NCI-H187 treated with DMSO at 0.1 percent for 48 hours (cell line): ENCODE measurements around the gene ZNF385B.
"Not testable (repeated sequence)": the region's sequence is repeated elsewhere in the genome, so short reads cannot be mapped to it uniquely, and the experiment has no call there.

Experiments
- DNase-seq: peaks from one replicate; lab custom pipeline; 2025; lab: John Stamatoyannopoulos, UW

Gene ZNF385B

DNA sequence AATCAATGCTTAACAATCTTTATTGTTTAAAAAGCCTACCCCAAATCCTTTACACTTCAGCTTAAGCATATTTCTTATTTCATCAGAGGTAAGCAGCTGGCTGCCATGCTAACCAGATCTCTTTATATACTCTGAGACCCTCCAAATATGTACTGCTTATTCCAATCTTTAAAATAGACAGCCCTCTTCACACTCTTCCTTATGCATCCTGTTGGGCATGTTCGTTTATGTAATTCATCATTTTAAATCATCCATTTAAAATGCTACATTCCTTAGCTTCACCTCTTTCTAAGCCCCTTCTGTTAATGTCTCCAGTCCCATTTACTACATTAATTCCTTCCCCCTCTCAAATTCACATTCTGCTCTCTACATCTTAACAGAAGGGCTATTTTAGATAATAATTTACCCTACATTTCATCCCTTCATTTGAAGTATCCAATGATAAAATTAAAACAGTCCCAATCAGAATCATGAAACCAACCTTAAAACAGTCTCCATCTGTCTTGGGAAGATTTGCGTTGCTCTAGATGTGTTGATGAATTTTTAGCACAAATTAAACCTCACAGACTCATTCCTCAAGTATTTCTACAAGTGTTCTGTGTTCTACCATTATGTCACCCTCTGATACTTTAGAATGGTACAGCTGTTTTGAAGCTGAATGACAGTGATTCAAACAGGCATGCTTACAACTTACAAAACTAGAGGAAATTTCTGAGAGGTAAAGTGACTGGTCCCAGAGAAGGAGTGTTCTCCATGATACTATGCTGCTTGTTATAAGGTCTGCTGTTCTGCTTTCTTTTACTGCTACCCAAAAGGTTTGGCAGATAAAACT is 59.1 kb downstream of the ZNF385B start:
- DNase-seq, result no peak

DNA sequence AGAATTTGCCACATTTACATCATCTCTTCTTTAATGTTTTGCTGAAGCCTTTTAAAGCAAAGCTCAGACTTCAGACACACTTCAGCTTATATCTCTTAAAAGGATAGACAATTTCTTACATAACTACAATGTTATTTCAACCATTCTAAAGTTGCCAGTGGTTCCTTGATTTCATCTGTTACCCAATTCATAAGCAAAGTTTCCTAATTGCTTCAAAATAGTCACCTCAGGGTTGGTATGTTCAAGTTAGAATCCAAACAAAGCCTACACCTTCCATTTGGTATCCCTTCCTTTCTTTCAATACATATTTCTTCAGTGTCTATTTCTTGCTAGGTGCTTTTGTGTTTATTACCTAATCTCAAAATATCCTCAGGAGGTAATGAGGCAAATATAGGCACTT is 60.6 kb downstream of the ZNF385B start:
- no peak for DNase-seq

DNA sequence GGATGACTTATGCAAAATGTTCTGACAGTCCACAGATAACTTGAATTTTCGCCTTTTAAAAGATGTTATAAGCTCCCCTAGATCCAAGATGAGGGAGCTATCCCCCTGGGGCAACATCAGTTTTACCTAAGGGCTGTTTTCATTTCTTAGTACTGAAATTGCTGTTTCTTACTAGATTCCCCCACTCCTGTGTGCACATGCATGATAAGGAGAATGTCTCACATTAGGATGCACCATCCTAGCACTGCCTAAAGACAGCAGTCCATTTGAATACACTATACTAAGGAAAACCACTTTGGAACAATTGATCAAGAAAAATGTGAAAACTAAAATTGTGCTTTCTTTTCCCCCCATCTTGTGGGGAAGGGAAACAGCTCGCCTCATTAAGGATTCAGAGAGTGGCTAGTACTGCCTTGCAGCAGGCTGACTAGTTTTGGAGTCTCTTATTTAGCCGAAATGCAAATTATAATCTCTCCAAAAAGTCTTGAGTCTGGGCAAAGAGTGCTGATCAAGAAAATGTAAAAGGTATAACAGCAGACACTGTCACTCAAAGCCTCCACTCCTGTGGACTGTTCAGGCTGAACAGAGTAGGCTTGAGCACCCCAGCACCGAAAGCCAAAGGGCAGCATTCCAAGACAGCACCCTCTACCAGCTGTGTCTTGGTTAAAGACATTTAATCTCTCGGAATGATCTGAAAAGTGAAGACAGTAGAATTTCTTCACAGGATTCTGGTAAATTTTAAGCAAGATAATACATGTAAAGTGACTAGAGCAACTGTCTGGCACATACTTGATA is 65.0 kb downstream of the ZNF385B start:
- DNase-seq, result no peak

DNA sequence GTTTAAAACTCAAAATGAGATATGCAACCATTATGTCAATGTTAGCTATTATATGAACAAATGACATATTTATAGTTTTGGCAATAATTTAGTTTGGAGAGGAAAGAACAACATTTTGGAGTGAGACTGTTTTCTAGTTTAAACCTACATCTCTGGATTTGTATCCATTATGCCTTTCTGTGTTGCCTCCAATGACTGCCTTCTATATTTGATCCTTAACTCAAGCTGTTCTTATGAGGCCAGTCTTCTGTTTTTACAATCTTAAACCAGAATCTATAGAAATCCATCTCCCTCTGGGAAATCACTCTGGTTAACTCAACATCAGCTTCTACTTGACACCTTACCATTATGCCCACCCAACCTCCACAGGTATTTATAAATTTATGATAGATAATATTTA is 67.5 kb downstream of the ZNF385B start:
- DNase-seq, result no peak

DNA sequence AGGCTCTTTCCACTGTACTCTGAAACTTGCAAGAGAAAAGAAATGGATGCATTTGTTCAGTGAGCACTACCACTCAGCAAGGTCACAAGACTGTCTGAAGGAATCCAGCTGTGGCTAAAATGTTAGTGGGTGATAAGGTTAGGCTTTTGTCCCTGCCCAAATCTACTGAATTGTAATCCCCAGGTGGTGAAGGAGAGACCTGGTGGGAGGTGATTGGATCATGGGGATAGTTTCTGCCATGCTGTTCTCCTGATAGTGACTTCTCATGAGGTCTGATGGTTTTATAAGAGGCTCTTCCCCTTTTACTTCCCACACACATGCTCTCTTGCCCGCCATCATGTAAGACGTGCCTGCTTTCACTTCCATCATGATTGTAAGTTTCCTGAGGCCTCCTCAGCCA is 68.2 kb downstream of the ZNF385B start:
- no peak for DNase-seq

DNA sequence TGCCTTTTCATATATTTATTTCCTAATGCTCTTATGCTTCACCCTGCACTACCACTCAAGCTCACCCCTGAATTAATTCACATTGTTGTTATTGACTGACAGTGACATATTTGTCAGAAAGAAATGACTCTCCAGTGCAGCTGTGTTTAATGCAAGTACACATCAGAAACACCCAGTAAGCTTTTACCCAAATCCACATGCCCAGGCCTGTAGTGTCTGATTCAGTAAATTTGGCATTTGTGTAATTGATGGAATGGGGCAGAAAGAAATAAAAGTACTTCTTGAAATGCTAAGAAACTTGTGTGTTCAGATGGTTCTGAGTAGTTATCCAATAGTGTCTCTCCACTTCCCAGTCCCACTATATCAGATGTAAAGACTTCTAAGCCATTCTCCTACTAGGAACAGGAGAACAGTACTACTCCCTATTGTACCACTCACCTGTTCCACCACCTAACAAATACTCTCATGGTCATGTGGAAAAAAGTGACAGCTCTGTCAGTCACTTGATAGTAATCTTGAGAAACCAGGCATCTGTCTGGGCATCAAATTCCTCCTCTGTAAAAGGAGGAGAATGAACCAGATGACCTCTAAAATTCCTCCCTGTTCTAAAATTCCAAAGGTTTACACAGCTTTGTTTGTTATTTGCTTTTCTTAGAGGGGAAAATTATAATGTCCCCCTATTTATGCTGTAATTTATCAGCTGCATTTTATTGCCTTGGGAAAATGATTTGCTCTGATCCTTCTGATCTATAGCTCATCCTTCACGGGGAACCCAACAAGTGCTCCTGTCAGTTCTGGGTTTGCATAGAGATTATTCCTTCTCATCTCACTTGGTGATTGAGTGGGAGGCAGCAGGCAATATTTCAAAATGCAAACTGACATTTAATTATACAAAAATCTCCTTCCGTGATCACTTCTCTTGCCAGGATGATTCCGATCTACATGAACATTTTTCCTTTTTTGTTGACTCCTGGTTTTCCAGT is 70.9 kb downstream of the ZNF385B start:
- no peak for DNase-seq

DNA sequence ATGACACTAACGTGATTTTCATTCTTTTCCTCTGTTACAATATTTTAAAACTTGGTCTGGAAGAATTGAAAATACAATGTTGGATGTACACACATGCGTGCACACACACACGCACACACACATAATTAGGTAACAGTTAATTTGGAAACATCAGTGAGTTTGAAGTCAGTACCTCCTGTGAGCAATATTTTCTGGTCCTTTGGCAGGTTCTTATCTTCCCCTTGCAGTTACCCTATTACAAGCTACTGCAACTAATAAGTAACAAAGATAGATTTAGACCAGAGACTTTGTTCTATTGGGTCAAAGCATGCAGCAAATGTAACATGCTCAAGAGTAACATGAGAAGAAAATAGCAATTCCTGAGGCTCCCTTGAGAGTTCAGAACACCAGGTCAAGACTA is 73.3 kb downstream of the ZNF385B start:
- no peak for DNase-seq

DNA sequence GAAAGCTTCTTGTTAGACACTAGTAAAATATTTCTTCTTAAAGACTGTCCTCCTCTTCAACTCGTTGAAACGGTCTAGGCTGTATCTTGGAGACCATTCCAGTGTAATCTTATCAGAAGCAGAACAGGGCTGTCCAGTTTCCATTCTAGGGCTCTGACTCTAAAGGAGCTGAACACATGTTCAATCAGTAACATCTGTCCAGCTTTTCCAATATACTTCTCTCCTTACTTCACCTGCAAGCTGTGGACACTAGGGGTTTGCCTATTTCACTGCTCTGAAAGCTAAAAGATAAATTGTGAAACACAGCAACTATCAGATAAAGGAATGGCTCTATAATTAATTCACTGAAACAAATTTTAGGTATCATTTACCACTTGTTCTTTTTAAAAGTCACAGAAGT is 73.8 kb downstream of the ZNF385B start:
- DNase-seq, result no peak

DNA sequence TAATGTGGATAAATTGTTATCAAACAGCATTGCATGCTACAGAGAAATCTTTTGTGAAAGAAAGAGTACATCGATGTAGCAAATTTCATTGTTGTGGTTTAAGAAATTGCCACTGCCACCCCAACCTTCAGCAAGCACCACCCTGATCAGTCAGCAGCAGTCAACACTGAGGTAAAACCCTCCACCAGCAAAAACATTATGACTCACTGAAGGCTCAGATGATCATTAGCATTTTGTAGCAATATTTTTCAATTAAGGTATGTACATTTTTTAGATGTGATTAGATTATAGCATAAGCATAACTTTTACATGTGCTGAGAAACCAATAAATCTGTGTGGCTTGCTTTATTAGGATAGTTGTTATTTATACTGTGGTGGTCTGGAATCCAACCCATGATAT is 75.5 kb downstream of the ZNF385B start:
- no peak for DNase-seq

DNA sequence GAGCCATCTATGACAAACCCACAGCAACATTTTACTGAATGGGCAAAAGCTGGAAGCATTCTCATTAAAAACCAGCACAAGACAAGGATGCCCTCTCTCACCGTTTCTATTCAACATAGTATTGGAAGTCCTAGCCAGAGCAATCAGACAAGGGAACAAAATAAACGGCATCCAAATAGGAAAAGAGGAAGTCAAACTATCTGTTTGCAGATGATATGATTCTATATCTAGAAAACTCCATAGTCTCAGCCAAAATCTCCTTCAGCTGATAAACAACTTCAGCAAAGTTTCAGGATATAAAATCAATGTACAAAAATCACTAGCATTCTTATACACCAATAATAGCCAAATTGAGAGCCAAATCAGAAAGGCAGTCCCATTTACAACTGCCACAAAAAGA is 79.1 kb downstream of the ZNF385B start:
- DNase-seq, result not testable (repeated sequence)

DNA sequence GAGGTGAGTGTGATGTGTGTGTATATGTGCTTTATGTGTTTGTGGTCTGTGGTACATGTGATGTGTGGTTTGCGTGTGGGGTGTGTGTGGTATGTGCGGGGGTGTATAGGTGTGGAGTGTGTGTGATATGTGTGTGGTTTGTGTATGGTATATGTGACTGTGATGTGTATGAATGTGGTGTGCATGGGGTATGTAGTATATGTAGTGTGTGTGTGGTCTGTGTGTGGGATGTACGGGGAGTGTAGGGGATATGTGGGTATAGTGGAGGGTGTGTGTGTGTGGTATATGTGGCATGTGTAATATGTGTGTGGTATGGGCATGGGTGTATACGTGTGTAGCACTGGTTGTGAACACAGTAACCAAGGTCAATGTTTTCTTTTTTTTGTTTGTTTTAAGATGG is 87.4 kb downstream of the ZNF385B start:
- DNase-seq, result no peak

DNA sequence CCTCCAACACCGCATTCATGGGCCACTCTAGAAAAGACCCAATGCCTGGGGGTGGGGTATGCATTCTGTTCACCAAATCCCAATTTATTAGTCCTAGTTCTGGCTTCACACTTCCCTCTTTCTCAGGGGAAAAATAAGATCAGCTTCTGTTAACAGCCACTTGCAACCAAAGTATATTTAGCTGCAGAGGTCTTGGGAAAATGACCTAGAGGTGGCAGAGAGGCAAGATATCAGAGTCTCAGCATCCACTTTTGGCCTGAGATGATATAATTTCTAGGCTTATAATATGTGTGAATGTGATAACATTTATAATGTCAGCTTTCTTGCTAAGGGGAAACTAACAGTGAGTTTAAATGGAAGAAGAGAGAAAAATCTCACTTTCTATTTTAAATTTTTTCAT is 89.1 kb downstream of the ZNF385B start:
- DNase-seq, result no peak

DNA sequence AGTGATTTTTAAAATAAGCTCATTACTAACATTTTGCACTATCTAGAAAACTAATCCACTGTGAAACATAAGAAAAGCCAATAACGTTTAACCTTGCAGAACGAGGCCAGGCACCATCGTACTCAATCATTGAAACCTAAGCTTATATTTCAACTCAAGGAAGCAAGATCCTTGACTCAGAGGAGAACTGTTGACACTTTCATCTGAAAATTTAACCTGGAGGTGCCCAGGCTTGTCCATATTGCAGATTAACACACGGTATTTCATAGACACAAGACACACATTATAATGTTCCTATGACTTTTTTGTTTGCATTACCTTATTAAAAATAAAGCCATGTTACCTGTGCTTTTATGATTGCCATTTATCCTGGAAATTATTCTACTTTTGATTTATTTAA is 89.6 kb downstream of the ZNF385B start:
- DNase-seq, result no peak

DNA sequence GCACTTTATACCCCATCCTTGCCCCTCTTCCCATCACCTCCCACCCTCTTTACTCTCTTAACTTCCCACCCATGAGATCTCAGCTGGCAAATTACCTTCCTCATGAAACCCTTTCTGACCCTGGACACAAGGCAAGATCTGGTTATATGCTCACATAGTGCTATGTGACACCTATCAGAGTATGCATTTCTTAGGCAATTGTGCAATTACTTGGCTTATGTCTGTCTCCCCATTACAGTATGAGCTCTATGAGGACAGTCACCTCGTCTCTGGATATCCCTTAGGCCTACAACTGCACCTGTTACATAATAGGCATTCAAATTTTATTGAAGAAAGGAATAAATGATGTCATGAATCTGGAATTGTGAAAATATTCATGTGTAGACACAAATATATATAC is 91.4 kb downstream of the ZNF385B start:
- DNase-seq, result no peak

DNA sequence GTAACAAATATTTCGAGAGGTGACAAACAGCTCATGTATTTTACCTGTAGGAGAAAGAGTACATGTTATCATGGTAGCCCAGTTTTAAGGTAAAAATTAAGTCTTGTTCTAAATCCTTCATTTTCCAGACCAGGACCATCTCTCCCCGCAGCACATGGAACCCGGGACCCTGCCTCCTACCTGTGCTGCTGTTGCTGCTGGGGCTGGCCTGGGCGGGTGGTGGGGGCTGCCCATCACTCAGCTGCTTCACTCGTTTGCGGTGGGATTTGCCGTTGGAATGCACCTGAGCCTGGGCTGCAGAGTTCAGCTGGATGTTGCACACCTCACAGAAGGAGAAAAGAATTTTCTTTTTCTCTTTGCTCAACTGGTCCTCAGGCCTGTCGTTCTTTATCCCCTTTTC is 92.1 kb downstream of the ZNF385B start:
- no peak for DNase-seq

DNA sequence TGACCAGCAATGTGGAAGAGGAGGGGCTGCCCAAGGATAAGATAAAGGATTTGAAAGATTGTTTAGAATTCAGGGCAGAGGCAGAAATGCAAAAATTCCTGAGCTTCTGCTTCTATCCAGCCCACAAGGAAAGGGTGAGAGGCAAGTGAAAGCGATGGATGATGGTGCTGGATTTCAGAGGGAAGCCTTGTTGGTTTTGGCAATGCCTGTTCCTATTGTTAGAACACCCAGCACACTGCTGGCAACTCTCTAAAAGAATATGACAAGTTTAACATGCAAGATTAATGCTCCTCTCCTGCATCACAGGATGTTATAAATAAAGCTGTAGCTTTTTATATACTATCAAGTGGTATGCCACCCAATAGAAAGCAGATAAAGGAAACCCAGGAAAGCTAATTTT is 92.6 kb downstream of the ZNF385B start:
- no peak for DNase-seq

DNA sequence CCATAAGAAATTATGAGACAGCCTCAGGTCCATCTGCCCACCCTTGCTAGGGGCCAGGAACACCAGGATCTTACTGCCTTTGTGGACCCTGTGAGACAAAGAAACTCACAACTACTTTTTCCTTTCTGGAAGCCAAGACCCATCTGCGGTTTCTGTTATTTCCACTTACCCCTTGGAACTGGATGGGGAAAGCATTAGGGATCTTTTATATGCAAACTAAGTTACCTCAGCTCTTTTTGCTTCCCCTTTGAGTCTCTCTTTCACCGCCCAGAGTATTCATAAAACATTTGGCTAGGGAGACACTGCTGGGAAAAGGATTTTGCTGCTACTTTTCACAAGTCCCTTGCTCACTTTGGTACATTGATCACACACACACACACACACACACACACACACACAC is 95.7 kb downstream of the ZNF385B start:
- DNase-seq, result no peak

DNA sequence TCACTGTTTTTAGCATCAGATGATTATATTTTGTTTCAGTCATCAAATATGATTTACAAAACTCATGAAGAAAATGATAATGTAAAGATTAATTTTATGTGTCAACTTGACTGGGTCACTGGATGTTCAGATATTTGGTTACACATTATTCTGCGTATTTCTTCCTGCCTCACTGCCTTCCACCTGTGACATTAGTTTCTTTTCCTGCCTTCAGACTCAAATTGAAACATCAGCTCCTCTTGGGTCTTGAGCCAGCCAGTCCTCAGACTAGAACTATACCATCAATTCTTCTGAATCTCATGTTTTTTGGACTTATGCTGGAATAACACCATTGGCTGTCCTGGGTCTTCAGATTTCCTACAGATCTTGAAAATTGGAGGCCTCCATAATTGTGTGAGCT is 96.7 kb downstream of the ZNF385B start:
- DNase-seq, result no peak

DNA sequence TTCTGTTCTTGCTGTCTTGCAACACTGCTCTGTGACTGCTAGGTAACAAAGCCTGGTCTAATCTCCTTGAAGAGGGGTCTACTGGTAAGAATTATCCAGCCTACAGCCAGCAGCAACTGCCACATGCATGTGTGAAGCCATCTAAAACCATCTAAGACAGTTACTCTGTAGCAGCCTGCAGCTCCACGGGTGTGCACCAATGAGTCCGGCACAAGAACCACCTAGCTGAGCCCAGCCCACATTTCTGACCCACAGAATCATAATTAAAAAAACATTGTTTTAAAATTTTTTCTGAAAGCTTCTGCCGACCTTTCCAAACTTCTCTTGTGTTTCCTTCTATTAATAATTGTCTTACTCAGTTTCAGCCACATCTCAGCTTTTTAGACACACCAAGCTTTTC is 102.8 kb downstream of the ZNF385B start:
- DNase-seq, result no peak

DNA sequence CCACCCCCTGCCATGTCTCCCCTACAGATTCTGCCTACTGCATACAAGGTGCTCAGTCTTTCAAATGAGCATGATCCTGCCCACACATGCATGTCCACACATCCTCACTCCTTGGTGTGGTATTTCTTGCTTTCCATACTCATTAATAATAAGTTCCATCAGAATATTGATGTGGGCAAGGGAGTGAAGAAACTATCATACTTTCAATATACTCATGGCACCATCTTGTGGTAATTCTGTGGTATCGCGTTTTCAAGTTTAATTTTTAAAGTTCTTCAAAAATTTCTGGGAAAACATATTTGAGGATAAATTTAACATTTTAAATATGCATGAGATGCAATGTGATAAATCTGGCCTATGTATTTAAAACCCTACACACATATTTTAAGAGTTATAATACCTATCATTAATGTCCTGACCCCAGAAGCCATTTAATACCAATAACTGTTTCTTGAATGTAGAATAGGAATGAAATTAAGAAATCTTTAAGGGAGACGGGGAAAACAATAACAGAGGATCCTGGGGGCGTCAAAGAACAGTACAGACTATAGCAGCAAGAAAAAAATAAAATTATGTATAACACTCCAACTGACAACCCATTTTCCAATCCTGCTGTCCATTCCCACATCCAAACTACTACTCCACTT is 110.1 kb downstream of the ZNF385B start:
- no peak for DNase-seq

DNA sequence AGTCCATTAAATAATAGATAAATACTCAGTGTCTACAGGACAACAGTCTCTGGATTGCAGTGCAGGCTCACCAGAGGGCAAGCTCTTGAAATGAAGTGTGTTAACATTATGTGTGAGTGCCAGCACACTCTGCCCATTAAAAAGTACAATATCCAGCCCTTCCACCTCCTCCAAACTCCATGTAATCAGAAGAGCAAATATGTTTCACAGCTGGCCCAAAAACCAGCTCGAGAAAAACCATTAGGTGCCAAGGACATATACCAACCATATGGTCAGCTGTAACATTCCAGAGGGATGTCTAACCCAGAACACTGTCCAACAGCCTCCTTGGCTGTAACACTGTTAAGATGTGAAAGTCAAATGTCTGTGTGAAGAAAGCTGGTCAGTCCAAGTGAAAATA is 112.2 kb downstream of the ZNF385B start:
- DNase-seq, result no peak

DNA sequence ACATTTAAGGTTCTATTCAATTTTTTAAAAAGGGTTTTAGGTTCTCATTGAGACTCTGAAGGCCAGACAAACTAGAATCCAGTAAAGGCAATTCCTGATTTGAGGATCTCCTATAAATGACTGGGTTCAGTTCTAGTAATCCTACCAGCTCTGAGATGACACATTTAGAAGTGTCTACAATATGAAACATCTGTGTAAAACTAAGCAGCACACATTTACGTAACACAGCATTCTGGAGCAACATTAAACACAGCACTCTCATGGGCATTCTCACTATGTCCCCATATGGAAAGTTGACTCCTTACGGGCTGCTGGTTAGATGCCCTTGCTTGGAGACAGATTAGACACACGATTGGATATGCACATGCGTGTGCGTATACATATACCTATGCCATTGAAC is 114.4 kb downstream of the ZNF385B start:
- no peak for DNase-seq
